K562 (cell line): ENCODE data around the gene COL4A5. TPM values are rescaled to one million over a fixed set of nuclear protein-coding genes. Genes with fewer than 3 reads are reported as not detected.

ENCODE experiments used
- ATAC-seq: fragments of 200-7000 bp; cut with Tn5 transposase; 3 replicates; pipeline ENCODE4 v1.9.1; 2020; ENCODE audit warnings: moderate library complexity
- BruUV-seq: library from RNA; stranded (reverse); fragments of 400-500 nt; replicated peaks from 2 replicates; lab custom pipeline; 2021; lab: Mats Ljungman, UMichigan
- CTCF ChIA-PET: fragments of 300-600 bp; formaldehyde crosslinking; extraction: SDS; loops from one replicate; lab custom pipeline; 2021; ENCODE audit warnings: low intra/inter-chr PET ratio; lab: Yijun Ruan, JAX
- POLR2A ChIA-PET: fragments of 300-600, 350-650 bp; sonication (Branson Sonifier 250); formaldehyde crosslinking; extraction: SDS; loops from one replicate; lab custom pipeline; 2021; ENCODE audit warnings: antibody characterized with exemption, inconsistent platforms; lab: Yijun Ruan, JAX
- DNase-seq, 4 experiments: peaks; one replicate each; pipeline versions ENCODE4 v3.0.0 to v3.0.0-alpha.2; 2011 to 2018; ENCODE audit warnings: low spot score in 3 of 4, mixed read lengths in 3 of 4; ENCODE audit errors: extremely low read depth in 1 of 4
- FAIRE-seq: peaks from 2 replicates; lab custom pipeline; 2011; peaks lifted over from hg19 to GRCh38; lab: Jason Lieb, UNC
- H2AFZ ChIP-seq: 2 replicates; pipeline ENCODE4 v1.6.0; 2011; ENCODE audit warnings: low read depth, low read length, control low read depth, inconsistent platforms
- H3K27ac ChIP-seq: fragments of 200-600 bp; 3 replicates; pipeline ENCODE4 v1.8.0; 2011; ENCODE audit warnings: low read depth, mild to moderate bottlenecking, control low read depth, inconsistent platforms, low read length, moderate library complexity, mixed read lengths; ENCODE audit errors: extremely low read depth
- H3K27me3 ChIP-seq, 2 experiments: fragments of 300-600 bp in 1 of 2; 2 replicates in 1 of 2; 3 replicates in 1 of 2; pipeline versions ENCODE4 v1.6.0 to v1.8.0; 2011; ENCODE audit warnings: inconsistent platforms in 2 of 2, low read length in 2 of 2, mild to moderate bottlenecking in 1 of 2, mixed read lengths in 1 of 2, moderate library complexity in 1 of 2; ENCODE audit not compliant: control insufficient read depth in 2 of 2, insufficient read depth in 2 of 2
- H3K36me3 ChIP-seq: fragments of 300-600 bp; 3 replicates; pipeline ENCODE4 v1.8.0; 2011; ENCODE audit warnings: mild to moderate bottlenecking, low read length, inconsistent platforms; ENCODE audit not compliant: control insufficient read depth, insufficient read depth
- H3K4me1 ChIP-seq, 2 experiments: fragments of 200-600 bp in 1 of 2; replicated peaks in 1 of 2; 2 replicates in 1 of 2; 3 replicates in 1 of 2; pipeline versions ENCODE4 v1.5.1 to v1.8.0; 2011; ENCODE audit warnings: inconsistent platforms in 2 of 2, low read length in 2 of 2, mild to moderate bottlenecking in 1 of 2, mixed read lengths in 1 of 2, moderate library complexity in 1 of 2; ENCODE audit not compliant: control insufficient read depth in 2 of 2, insufficient read depth in 2 of 2
- H3K4me2 ChIP-seq: 2 replicates; pipeline ENCODE4 v1.6.1; 2011; ENCODE audit warnings: low read length, control low read depth, inconsistent platforms, mixed read lengths; ENCODE audit not compliant: insufficient read depth
- H3K4me3 ChIP-seq: fragments of 200-600 bp; sonication (generic), shearing (Covaris generic); 2 replicates; pipeline ENCODE4 v1.5.1; 2016; ENCODE audit warnings: control low read depth, inconsistent platforms
- H3K79me2 ChIP-seq: fragments of 200-600 bp; 3 replicates; pipeline ENCODE4 v1.8.0; 2011; ENCODE audit warnings: low read length, inconsistent platforms; ENCODE audit not compliant: control insufficient read depth, insufficient read depth
- H3K9ac ChIP-seq, 2 experiments: 2 replicates each; pipeline versions ENCODE4 v1.6.0 to v1.6.1; 2011; ENCODE audit warnings: low read depth in 2 of 2, low read length in 2 of 2, control low read depth in 1 of 2, inconsistent platforms in 1 of 2, mild to moderate bottlenecking in 1 of 2, mixed read lengths in 1 of 2; ENCODE audit not compliant: insufficient read depth in 1 of 2
- H3K9me1 ChIP-seq: one replicate; pipeline ENCODE4 v1.6.0; 2011; ENCODE audit warnings: inconsistent platforms, mild to moderate bottlenecking, low read length, moderate library complexity; ENCODE audit not compliant: control insufficient read depth, insufficient read depth
- H3K9me3 ChIP-seq: replicated peaks from 2 replicates; pipeline ENCODE4 v1.5.1; 2011; ENCODE audit warnings: low read depth, low read length, inconsistent platforms; ENCODE audit not compliant: control insufficient read depth, insufficient read depth
- H4K20me1 ChIP-seq: replicated peaks from 2 replicates; pipeline ENCODE4 v1.6.1; 2011; ENCODE audit warnings: low read length, inconsistent platforms, mixed read lengths; ENCODE audit not compliant: control insufficient read depth, insufficient read depth
- ASH1L ChIP-seq: fragments of 450-650 bp; IDR thresholded peaks from 2 replicates; pipeline ENCODE4 v1.6.1; 2018; ENCODE audit warnings: borderline replicate concordance, mild to moderate bottlenecking, low read depth; ENCODE audit not compliant: partially characterized antibody
- ATF6 ChIP-seq: sonication (generic); formaldehyde crosslinking; IDR thresholded peaks from 2 replicates; pipeline ENCODE4 v1.4.0; 2020; ENCODE audit warnings: mild to moderate bottlenecking, missing genetic modification reagents
- POLR3A ChIP-seq: IDR thresholded peaks from 2 replicates; pipeline ENCODE4 v1.6.1; 2011; ENCODE audit warnings: borderline replicate concordance, mild to moderate bottlenecking, moderate library complexity; ENCODE audit not compliant: insufficient read length, insufficient read depth; ENCODE audit errors: extremely low read depth
- TAF7 ChIP-seq: fragments of 450-650 bp; IDR thresholded peaks from 2 replicates; pipeline ENCODE4 v1.6.1; 2016; ENCODE audit warnings: missing genetic modification characterization, missing compliant biosample characterization
- ZBTB2 ChIP-seq: fragments of 450-650 bp; IDR thresholded peaks from 2 replicates; pipeline ENCODE4 v1.6.1; 2016; ENCODE audit warnings: antibody characterized with exemption
- ZNF121 ChIP-seq: sonication (generic); formaldehyde crosslinking; conservative IDR thresholded peaks from 2 replicates; pipeline ENCODE4 v1.8.0; 2022; ENCODE audit warnings: missing genetic modification reagents
- ZNF444 ChIP-seq: fragments of 250-450 bp; sonication (Bioruptor Pico); IDR thresholded peaks from 2 replicates; pipeline ENCODE4 v1.4.0; 2020; ENCODE audit warnings: mild to moderate bottlenecking, moderate library complexity
- ZNF561 ChIP-seq: fragments of 450-650 bp; formaldehyde crosslinking; conservative IDR thresholded peaks from 2 replicates; pipeline ENCODE4 v1.4.0; 2020; ENCODE audit warnings: mild to moderate bottlenecking, moderate library complexity
- ZNF76 ChIP-seq: fragments of 250-450 bp; sonication (Bioruptor Pico); IDR thresholded peaks from 2 replicates; pipeline ENCODE4 v1.4.0; 2020; ENCODE audit warnings: mild to moderate bottlenecking, moderate library complexity, borderline replicate concordance
- in situ Hi-C: fragments of 300-500 bp; cut with MboI; formaldehyde crosslinking; loops from 4 replicates; pipeline ENCODE4 v1.15.0; 2018; ENCODE audit warnings: inconsistent platforms, mixed read lengths
- intact Hi-C: fragments of 100-400 bp; cut with micrococcal nuclease; formaldehyde crosslinking; loops from 2 replicates; pipeline ENCODE4 v1.14.2; 2022
- polyA plus RNA-seq, 8 experiments: library from polyadenylated mRNA; depleted of rRNA in 4 of 8; stranded (reverse) in 5 of 8; unstranded in 3 of 8; fragments of >200 nt; fragmentation: Nextera tagmentation in 2 of 8; fragmentation: Illumina TruSeq in 1 of 8; extraction: Ambion mirVana in 2 of 8; extraction: Trizol in 1 of 8; gene quantifications; 2 replicates each; pipeline versions ENCODE4 v1.2.1 to v1.2.3, GENCODE V29; 2011 to 2014; ENCODE audit warnings: inconsistent platforms in 1 of 8, missing spikeins in 1 of 8
- total RNA-seq, 7 experiments: library from RNA; depleted of rRNA in 6 of 7; stranded (reverse); fragments of >200 nt in 6 of 7; fragmentation: Illumina TruSeq in 2 of 7; extraction: Trizol in 2 of 7; gene quantifications; 2 replicates each; pipeline versions ENCODE4 v1.2.1 to v1.2.3, GENCODE V29; 2011 to 2021; ENCODE audit warnings: low replicate concordance in 1 of 7
- TF ChIP-seq, protein P1 (sequence below), 2 experiments: fragments of 200-800 bp in 1 of 2; sonication (Bioruptor generic) in 1 of 2; sonication (generic) in 1 of 2; formaldehyde crosslinking in 1 of 2; IDR thresholded peaks in 1 of 2; conservative IDR thresholded peaks in 1 of 2; 2 replicates each; pipeline versions ENCODE4 v1.5.0 to v1.6.1; 2016 to 2020; ENCODE audit warnings: missing compliant biosample characterization in 1 of 2, missing genetic modification characterization in 1 of 2, missing genetic modification reagents in 1 of 2
- TF ChIP-seq, protein P2 (sequence below), 3 experiments: fragments of 200-800 bp in 1 of 3; sonication (Bioruptor generic) in 1 of 3; sonication (generic) in 1 of 3; formaldehyde crosslinking in 1 of 3; IDR thresholded peaks; 2 replicates each; pipeline versions ENCODE4 v1.6.1 to v1.8.0; 2016 to 2022; ENCODE audit warnings: mild to moderate bottlenecking in 2 of 3, missing compliant biosample characterization in 2 of 3, missing genetic modification characterization in 2 of 3, missing genetic modification reagents in 1 of 3
- TF ChIP-seq, protein P3 (sequence below), 2 experiments: fragments of 450-650 bp in 1 of 2; sonication (generic) in 1 of 2; formaldehyde crosslinking in 1 of 2; IDR thresholded peaks in 1 of 2; conservative IDR thresholded peaks in 1 of 2; 2 replicates each; pipeline versions ENCODE4 v1.6.1 to v1.8.1; 2016 to 2023; ENCODE audit warnings: mild to moderate bottlenecking in 2 of 2, moderate library complexity in 2 of 2, inconsistent platforms in 1 of 2, missing genetic modification reagents in 1 of 2

Gene COL4A5
- total and polyA plus RNA-seq, 9 of the 15 experiments (the other 6 are each of a cell fraction or from before 2014, with no cell fraction given) = 0.66 to 2.5 (median 1.8) TPM

DNA sequence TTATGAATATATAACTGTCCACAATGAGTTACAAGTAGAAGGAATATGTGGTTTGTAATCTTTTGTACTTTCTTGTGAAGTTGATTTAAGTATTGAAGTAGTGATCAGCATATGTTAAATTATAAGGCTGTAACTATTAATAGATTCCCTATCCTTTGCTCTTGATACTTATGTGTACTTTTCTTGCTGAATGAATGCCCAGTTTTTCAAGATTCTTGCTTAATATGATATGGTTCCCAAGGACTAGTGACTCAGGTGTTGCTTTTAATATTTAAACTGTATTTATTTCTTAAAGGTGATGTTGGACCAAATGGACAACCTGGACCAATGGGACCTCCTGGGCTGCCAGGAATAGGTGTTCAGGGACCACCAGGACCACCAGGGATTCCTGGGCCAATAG lies 175.0 kb downstream of the COL4A5 start (continued):
- TF ChIP-seq ZNF121 (CRISPR knock-in tag) (no peak), ASH1L (no peak)
- TF ChIP-seq, protein P1, sequence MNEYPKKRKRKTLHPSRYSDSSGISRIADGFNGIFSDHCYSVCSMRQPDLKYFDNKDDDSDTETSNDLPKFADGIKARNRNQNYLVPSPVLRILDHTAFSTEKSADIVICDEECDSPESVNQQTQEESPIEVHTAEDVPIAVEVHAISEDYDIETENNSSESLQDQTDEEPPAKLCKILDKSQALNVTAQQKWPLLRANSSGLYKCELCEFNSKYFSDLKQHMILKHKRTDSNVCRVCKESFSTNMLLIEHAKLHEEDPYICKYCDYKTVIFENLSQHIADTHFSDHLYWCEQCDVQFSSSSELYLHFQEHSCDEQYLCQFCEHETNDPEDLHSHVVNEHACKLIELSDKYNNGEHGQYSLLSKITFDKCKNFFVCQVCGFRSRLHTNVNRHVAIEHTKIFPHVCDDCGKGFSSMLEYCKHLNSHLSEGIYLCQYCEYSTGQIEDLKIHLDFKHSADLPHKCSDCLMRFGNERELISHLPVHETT (CRISPR knock-in tag; conservative IDR thresholded peaks at IDR 0.05 in 1 of 2, IDR thresholded peaks at IDR 0.05 in 1 of 2) = no peak
- TF ChIP-seq, all 486 proteins: peak for 0

DNA sequence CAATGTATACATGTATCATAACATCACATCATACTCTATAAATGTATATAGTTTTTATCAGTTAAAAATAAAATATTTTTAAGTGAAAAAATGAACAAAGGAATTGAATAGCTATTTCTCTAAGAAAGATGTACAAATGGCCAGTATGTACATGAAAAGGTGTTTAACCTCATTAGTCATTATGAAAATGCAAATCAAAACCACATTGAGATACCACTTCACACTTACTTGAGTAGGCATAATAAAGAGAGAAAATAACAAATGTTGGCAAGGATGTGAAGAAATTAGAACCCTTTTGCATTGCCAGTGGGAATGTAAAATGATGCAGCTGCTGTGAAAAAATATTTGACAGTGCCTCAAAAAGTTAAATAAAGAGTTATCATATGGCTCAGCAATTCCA lies 201.2 kb downstream of the COL4A5 start:
- ChIA-PET CTCF (no interaction called here), POLR2A (no interaction called here)
- Histone ChIP-seq H3K4me3 (no peak overlapping the region), H3K4me1 (no peaks in the 10 kb centered on the region), H3K9ac (no peak overlapping the region), H2AFZ (no peak overlapping the region), H3K4me2 (no peak overlapping the region), H3K9me1 (no peaks in the 10 kb centered on the region), H3K9me3 (no peaks in the 10 kb centered on the region), H4K20me1 (no peaks in the 10 kb centered on the region), H3K27me3 (no peaks in the 10 kb centered on the region), H3K27ac (no peak overlapping the region), H3K36me3 (no peaks in the 10 kb centered on the region), H3K79me2 (no peaks in the 10 kb centered on the region)
- DNase-seq = no peak
- FAIRE-seq = no peak
- intact Hi-C loops = no loop called here
- in situ Hi-C loops = no loop called here
- ATAC-seq = no peak
- no TSS peak for BruUV-seq
- TF ChIP-seq ATF6 (CRISPR knock-in tag) (no peak), ZBTB2 (no peak), ZNF444 (CRISPR knock-in tag) (no peak), TAF7 (tag) (no peak), ZNF561 (no peak), ZNF76 (CRISPR knock-in tag) (no peak), POLR3A (no peak)
- TF ChIP-seq, protein P2, sequence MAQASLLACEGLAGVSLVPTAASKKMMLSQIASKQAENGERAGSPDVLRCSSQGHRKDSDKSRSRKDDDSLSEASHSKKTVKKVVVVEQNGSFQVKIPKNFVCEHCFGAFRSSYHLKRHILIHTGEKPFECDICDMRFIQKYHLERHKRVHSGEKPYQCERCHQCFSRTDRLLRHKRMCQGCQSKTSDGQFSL (CRISPR knock-in tag; IDR thresholded peaks at IDR 0.05) = no peak
- TF ChIP-seq, protein P2 (tag; IDR thresholded peaks at IDR 0.05) = no peak
- TF ChIP-seq, protein P3, sequence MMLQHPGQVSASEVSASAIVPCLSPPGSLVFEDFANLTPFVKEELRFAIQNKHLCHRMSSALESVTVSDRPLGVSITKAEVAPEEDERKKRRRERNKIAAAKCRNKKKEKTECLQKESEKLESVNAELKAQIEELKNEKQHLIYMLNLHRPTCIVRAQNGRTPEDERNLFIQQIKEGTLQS (IDR thresholded peaks at IDR 0.05) = no peak
- TF ChIP-seq, protein P3 (CRISPR knock-in tag; conservative IDR thresholded peaks at IDR 0.05) = no peak
